Duodenal mucosa (tissue), 2 donors: Measurements from ENCODE around the gene ZDHHC17.
"Not testable (repeated sequence)": the region's sequence is repeated elsewhere in the genome, so short reads cannot be mapped to it uniquely, and the experiment has no call there.

Experiments used
- H3K27ac ChIP-seq: one replicate; pipeline ENCODE4 v1.7.0; 2013; ENCODE audit warnings: low read depth, low read length
- H3K27me3 ChIP-seq, 2 donors: one replicate each; pipeline ENCODE4 v1.7.0; 2013; ENCODE audit warnings: low read length in 2 of 2, control low read depth in 1 of 2; ENCODE audit not compliant: insufficient read depth in 2 of 2, control insufficient read depth in 1 of 2
- H3K36me3 ChIP-seq, 2 donors: one replicate each; pipeline ENCODE4 v1.7.0; 2013; ENCODE audit warnings: low read length in 2 of 2, control low read depth in 1 of 2; ENCODE audit not compliant: insufficient read depth in 2 of 2, control insufficient read depth in 1 of 2
- H3K4me1 ChIP-seq, 2 donors: one replicate each; pipeline ENCODE4 v1.7.0; 2013; ENCODE audit warnings: low read length in 2 of 2, control low read depth in 1 of 2; ENCODE audit not compliant: insufficient read depth in 2 of 2, control insufficient read depth in 1 of 2
- H3K4me3 ChIP-seq, 2 donors: one replicate each; pipeline ENCODE4 v1.7.0; 2013; ENCODE audit warnings: low read length in 2 of 2, low read depth in 1 of 2
- H3K9ac ChIP-seq, 2 donors: one replicate each; pipeline ENCODE4 v1.7.0; 2013; ENCODE audit warnings: low read length in 2 of 2, low read depth in 1 of 2
- H3K9me3 ChIP-seq, 2 donors: one replicate each; pipeline ENCODE4 v1.7.0; 2013; ENCODE audit warnings: low read length in 2 of 2, control low read depth in 1 of 2; ENCODE audit not compliant: control insufficient read depth in 1 of 2

The ZDHHC17 gene

GRCh38 chr12:76765598-76765997 is 1.7 kb downstream of the ZDHHC17 start:
- peaks cover 18 to 27% of the 10 kb centered on the region in 2 donors for H3K4me1 ChIP-seq
- H3K4me3 ChIP-seq: peak overlapping the region; percentile 93 to 98
- H3K27me3 ChIP-seq: no peaks in the 10 kb centered on the region
- H3K9me3 ChIP-seq: no peaks in the 10 kb centered on the region
- no peak overlapping the region for H3K9ac ChIP-seq
- no peak overlapping the region for H3K27ac ChIP-seq
- no peaks in the 10 kb centered on the region for H3K36me3 ChIP-seq

DNA sequence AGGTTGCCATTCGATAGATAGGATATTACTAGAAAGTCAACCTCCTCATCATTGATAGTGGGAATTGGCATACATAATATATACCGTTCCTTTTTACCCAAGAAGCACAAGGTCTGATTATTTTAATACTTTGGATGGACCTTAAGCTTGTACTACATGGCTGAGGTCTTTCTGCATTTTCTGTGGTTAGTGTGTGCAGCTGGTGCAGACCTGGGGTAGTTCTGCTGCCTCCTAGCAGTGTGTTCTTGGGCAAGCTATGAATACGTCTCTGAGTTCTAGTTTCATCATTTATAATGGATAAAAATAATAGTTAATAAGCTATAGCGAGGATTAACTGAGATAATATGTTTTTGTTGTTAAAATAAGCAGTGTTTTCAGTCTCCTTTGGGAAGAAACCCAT is 2.2 kb downstream of the ZDHHC17 start:
- H3K4me3 ChIP-seq: no peak overlapping the region
- no peak overlapping the region for H3K9ac ChIP-seq
- H3K27me3 ChIP-seq: no peaks in the 10 kb centered on the region
- no peaks in the 10 kb centered on the region for H3K36me3 ChIP-seq
- H3K4me1 ChIP-seq: peaks cover 18 to 27% of the 10 kb centered on the region in 2 donors
- no peak overlapping the region for H3K27ac ChIP-seq
- H3K9me3 ChIP-seq: no peaks in the 10 kb centered on the region

- Histone ChIP-seq H3K27ac (no peak overlapping the region), H3K4me1 (peaks cover 18 to 27% of the 10 kb centered on the region in 2 donors), H3K9me3 (no peaks in the 10 kb centered on the region), H3K36me3 (no peaks in the 10 kb centered on the region), H3K9ac (no peak overlapping the region), H3K27me3 (no peaks in the 10 kb centered on the region), H3K4me3 (no peak overlapping the region)
Measured at GRCh38 chr12:76768576-76768975, 4.7 kb downstream of the ZDHHC17 start.

GRCh38 chr12:76777765-76778216 is 13.9 kb downstream of the ZDHHC17 start:
- Histone ChIP-seq H3K27ac (no peak overlapping the region), H3K4me1 (peaks cover 0 to 7% of the 10 kb centered on the region in 2 donors)

DNA sequence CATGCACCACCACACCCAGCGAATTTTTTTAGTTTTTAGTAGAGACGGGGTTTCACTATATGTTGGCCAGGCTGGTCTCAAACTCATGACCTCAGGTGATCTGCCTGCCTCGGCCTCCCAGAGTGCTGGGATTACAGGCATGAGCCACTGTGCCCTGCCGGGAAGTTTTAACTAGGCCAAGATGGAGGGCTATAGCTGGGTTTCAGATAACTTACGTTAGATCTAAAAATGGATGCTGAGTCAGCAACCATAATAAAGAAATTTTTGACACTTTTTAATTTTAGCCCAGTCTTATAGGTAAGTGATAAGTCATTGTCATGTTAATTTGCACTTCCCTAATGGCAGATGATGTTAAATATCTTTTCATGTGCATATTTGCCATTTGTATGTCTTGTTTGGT is 14.4 kb downstream of the ZDHHC17 start:
- no peak overlapping the region for H3K9ac ChIP-seq
- H3K4me3 ChIP-seq: no peak overlapping the region
- H3K4me1 ChIP-seq: peaks cover 0 to 7% of the 10 kb centered on the region in 2 donors
- H3K27me3 ChIP-seq: no peaks in the 10 kb centered on the region
- H3K27ac ChIP-seq: no peak overlapping the region
- H3K9me3 ChIP-seq: no peaks in the 10 kb centered on the region
- H3K36me3 ChIP-seq: no peaks in the 10 kb centered on the region

More at GRCh38 chr12:76777765-76778216, 13.9 kb downstream of the ZDHHC17 start:
- no peaks in the 10 kb centered on the region for H3K9me3 ChIP-seq
- H3K27me3 ChIP-seq: no peaks in the 10 kb centered on the region
- no peak overlapping the region for H3K9ac ChIP-seq
- H3K4me3 ChIP-seq: no peak overlapping the region
- H3K36me3 ChIP-seq: no peaks in the 10 kb centered on the region

GRCh38 chr12:76779310-76779709 is 15.4 kb downstream of the ZDHHC17 start:
- H3K9me3 ChIP-seq, H3K9ac ChIP-seq, H3K4me1 ChIP-seq, H3K27me3 ChIP-seq, H3K36me3 ChIP-seq, H3K27ac ChIP-seq, H3K4me3 ChIP-seq: not testable (repeated sequence)

- Histone ChIP-seq H3K9ac (no peak overlapping the region), H3K4me3 (no peak overlapping the region), H3K27me3 (no peaks in the 10 kb centered on the region), H3K9me3 (no peaks in the 10 kb centered on the region), H3K36me3 (no peaks in the 10 kb centered on the region), H3K27ac (no peak overlapping the region), H3K4me1 (peaks cover 0 to 7% of the 10 kb centered on the region in 2 donors)
Measured at GRCh38 chr12:76781321-76781720, 17.4 kb downstream of the ZDHHC17 start.

DNA sequence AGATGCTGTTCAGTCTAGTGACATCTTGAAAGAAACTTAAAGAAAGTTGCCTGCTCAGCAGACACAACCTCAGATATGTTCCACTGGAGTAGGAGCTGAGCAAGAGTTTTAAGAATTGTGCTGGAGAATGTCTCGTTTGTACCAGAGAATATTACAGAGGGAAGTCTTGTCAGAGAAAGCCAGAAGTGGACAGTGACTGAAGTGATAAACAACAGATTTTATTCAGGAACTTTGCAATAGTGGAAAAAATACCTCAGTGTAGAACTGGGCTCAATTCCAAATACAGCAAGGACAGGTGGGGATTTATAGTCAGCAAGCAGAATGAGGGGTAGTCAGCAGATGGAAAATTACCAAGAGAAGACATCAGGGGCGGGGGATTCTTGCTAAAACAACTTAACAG is 18.6 kb downstream of the ZDHHC17 start:
- no peak overlapping the region for H3K9ac ChIP-seq
- H3K4me1 ChIP-seq: peaks cover 0 to 6% of the 10 kb centered on the region in 2 donors
- H3K36me3 ChIP-seq: no peaks in the 10 kb centered on the region
- no peak overlapping the region for H3K27ac ChIP-seq
- H3K27me3 ChIP-seq: no peaks in the 10 kb centered on the region
- H3K9me3 ChIP-seq: no peaks in the 10 kb centered on the region
- no peak overlapping the region for H3K4me3 ChIP-seq

DNA sequence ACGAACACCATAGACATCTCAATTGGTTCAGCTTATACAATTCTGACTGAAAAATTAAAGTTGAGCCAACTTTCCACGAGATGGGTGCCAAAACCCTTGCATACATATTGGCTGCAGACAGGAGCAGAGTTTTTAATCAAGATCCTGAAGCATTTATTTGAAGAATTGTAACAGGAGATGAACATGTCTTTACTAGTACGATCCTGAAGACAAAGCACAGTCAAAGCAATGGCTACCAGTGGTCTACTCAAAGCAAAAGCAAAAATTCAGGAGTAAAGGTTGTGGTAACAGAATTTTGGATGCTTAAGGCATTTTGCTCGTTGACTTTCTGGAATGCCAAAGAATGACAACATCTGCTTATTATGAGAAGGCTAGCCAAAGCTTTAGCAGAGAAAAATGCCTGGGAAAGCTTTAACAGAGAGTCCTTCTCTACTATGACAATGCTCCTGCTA is 20.7 kb downstream of the ZDHHC17 start:
- Histone ChIP-seq H3K4me3 (no peak overlapping the region), H3K9me3 (no peaks in the 10 kb centered on the region), H3K9ac (no peak overlapping the region), H3K27ac (no peak overlapping the region), H3K36me3 (no peaks in the 10 kb centered on the region), H3K4me1 (peaks cover 0 to 5% of the 10 kb centered on the region in 2 donors), H3K27me3 (no peaks in the 10 kb centered on the region)

GRCh38 chr12:76785407-76785806 is 21.5 kb downstream of the ZDHHC17 start:
- Histone ChIP-seq H3K36me3 (no peaks in the 10 kb centered on the region), H3K4me3 (no peak overlapping the region), H3K4me1 (peaks cover 1 to 5% of the 10 kb centered on the region in 2 donors), H3K27me3 (no peaks in the 10 kb centered on the region), H3K9me3 (no peaks in the 10 kb centered on the region), H3K27ac (no peak overlapping the region), H3K9ac (no peak overlapping the region)

- Histone ChIP-seq H3K4me3 (no peak overlapping the region), H3K9ac (no peak overlapping the region), H3K27ac (no peak overlapping the region)
Measured at GRCh38 chr12:76786986-76787385, 23.1 kb downstream of the ZDHHC17 start.

More at GRCh38 chr12:76786986-76787385, 23.1 kb downstream of the ZDHHC17 start:
- H3K36me3 ChIP-seq: no peaks in the 10 kb centered on the region
- H3K4me1 ChIP-seq: peaks cover 5 to 6% of the 10 kb centered on the region in 2 donors
- no peaks in the 10 kb centered on the region for H3K9me3 ChIP-seq
- no peaks in the 10 kb centered on the region for H3K27me3 ChIP-seq
